Measurements from ENCODE around the gene MT2A.

The MT2A gene

DNA sequence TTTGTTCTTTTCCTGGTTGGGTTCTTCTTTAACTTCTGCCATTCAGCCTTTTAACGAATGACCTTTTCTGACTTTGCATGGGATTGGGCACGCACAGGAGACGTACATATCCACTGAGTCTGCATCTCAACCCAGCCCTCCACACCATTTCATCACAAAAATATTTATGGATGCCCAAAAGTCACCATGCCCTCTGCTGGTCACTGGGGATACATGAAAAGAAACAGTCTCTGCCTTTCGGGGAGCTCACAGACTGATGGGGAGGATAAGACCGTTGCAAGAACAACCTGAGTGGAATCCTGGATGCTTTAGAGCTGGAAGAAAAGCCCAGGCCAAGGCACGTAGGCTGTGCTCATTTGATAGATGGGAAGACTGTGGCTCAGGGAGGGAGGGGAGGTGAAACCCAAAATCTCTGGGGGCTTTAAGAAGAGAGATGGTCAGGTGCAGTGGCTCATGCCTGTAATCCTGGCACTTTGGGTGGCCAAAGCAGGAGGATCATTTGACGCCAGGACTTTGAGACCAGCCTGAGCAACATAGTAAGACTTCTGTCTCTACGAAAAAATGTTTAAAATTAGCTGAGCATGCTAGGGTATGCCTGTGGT, 7.9 kb upstream of the MT2A start:
- no peak for DNase-seq

DNA sequence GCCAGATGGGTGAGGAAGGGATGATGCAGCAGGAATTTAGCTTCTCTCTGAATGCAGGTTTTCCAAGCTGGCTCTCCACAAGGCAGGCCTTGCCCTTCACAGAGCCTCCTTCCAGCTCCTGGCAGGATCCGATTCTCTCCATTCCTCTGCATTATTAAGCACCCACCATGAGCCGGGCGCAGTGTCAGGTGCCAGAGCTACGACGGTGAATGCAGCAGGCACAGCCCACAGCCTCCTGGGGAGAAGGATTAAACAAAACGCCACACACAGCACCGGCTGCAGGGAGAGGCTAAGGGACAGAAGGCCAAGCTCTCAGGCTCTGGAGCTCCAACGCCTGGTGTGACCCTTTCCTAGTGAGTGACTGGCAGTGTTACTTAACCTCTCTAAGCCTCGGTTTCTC, 7.1 kb upstream of the MT2A start:
- DNase-seq, result no peak

DNA sequence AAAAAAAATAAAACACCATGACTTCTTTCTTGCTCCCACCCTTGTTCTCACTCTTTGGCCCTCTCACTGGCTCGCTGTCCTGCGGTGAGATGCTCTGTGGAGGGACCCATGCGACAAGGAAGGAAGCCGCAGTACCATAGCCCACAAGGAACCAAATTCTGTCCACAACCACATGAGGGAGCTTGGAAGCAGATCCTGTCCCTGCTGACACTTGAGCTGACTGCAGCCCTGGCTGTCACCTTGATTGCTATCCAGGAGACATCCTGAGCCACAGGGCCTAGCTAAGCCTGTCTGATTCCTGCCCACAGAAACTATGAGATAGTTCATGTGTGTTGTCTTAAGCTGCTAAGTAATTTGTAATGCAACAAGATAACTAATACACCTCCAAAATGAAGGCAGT, 4.8 kb upstream of the MT2A start:
- no peak for DNase-seq

DNA sequence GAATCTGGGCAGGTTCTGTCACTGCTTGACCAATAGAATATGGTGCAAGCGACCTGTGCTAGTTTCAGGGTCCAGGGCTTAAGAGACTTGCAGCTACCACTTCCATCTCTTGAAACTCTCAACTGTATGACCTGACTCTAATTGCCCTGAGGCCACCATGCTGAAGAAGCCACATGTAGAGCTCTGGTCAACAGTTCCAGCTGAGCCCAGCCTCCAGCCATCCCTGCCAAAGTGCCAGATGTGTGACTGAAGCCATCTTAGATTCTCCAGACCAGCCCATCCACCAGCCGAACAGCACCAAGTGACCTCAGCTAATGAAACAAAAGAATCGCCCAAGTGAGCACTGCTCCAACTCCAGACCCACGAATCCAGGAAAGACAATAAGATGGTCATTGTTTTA, 3.4 kb upstream of the MT2A start:
- DNase-seq, result no peak

DNA sequence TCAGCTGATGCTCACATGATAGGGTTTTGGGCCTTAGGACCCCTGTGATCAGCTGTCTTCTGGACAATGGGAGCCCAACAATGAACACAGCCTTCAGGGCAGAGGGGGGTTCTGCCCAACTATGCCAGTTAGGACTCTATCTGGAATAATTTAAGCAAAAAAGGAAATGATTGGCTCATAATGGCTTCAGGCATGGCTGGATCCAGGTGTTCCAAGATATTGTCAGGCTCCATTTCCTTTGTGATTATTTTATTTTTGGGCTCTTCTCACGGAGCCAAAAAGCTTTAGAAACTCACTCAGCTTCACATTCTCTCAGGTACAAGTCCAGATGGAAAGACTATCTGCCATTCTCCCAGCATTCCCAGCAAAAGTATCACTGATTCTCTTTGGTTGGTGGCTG, 2.9 kb upstream of the MT2A start:
- no peak for DNase-seq

DNA sequence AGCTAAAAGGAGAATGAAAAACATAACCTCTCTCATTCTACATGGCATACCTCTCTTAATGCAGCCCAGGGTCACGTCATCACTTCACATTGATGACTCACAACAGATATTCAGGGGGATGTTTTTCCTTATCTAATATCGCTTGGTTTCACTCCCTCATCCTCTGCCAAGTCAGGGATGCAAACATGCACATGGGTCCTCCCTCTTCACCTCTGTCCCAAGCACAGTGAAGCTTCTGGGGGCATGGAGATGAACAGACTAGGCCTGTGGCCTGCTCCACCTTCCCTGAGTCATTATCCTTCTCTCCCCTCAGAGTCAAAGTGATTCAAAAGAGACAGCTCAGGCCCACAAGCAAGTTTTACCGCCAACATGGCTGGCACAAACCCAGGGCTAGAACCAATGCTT, 2.3 kb upstream of the MT2A start:
- DNase-seq, result no peak

DNA sequence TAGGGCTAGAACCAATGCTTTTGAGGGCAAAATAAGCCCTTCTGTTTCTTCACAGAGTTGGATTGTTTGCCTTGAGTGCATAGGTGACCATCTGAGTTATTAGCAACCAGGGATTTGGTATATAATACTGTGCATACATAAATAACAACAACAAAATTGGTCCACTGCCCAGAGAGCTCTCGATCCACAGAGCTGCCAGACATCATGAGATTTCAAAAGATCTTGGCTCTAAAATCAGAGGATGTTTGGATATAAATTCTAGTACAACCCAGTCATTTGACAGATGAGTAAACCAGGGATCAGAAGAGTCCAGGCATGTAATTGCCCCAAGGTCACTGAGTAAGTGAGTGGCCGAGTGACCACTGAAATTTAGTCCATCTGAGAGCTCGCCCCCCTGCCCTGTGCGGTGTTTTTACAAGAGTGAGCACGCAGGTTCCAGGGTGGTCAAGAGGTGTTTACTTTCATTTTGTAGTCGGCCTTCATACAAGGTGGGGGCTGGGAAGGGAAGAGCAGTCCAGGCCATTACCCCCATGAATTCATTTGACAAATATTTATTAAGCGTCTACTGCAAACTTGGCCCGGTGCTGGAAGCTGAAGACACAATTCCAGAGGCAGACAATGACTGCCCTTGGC, 1.8 kb upstream of the MT2A start:
- no peak for DNase-seq

DNA sequence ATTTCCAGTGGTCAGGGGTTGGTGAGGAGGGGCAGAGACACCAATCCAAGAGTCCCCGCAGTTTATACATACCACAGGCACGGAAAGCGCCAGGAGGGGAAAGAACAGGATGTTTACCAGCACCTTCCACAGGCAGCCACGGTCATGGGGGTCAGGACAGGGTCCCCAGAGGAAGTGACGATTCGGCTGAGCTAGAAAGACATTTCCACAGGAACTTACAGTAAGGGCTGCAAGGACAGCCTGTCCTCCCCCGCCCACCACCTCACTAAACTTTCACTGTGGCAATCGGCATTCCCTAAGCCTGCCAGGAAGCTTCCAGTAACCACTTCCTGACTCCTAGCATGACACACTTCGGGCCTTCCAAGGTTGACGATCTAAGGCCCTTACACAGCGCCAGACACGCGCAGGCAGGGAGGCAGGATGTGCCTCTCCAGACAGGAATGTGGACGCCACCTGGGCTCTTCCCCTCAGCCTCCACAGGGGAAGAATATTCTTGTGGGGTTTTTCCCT, 1.2 kb upstream of the MT2A start:
- DNase-seq, result no peak

DNA sequence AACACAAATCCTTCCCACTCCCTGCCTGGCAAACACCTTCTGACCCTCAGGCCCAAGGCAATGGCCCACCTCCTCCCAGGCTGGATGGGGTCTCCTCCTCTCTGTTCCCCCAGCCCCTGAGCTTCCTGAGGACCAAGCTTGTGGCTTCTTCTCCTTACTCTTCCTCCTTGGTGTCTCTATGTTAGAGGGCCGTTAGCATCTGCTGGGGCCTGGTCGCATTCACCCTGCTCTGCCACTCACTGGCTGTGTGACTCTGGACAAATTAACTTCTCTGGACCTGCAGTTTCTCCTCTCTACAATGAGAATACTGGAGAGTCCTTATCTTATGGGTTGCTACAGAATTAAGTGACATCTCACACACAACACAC, 725 bp upstream of the MT2A start:
- no peak for DNase-seq

DNA sequence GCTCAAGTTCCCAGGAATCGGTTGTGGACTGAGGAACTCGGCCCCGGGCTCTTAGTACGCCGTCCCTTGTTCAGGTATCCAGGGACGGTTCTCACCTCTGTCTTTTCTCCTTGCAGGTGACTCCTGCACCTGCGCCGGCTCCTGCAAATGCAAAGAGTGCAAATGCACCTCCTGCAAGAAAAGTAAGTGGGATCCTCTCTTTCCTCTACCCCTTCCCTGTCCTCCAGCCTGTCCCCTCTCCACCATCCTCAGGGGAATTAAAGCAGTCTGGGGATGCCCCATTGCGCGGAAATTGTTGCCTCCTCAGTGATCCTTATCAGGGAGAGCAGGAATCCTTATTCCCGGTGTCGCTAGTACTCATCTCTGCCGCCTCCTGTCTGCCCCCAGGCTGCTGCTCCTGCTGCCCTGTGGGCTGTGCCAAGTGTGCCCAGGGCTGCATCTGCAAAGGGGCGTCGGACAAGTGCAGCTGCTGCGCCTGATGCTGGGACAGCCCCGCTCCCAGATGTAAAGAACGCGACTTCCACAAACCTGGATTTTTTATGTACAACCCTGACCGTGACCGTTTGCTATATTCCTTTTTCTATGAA, 585 bp downstream of the MT2A start:
- no peak for DNase-seq

DNA sequence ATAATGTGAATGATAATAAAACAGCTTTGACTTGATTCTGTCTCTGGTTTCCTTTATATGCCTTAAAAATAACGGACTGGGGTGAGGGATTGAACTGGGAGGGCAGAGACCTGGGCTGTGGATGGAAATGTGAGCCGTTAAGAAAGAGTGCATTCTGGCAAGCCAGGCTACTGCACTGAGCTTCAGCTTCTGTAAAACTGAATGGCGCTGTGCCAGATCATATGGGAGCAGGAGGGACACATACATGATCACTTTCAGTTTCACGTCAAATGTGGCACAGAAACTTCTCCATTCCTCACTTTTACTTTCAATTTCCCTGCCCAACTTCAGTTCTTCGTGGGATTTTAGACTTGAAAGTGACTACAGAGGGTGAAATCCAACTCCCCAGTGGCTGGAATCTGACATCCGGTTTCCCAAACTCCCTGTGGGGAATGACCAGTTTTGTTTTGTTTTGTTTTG, 1.1 kb downstream of the MT2A start:
- no peak for DNase-seq

DNA sequence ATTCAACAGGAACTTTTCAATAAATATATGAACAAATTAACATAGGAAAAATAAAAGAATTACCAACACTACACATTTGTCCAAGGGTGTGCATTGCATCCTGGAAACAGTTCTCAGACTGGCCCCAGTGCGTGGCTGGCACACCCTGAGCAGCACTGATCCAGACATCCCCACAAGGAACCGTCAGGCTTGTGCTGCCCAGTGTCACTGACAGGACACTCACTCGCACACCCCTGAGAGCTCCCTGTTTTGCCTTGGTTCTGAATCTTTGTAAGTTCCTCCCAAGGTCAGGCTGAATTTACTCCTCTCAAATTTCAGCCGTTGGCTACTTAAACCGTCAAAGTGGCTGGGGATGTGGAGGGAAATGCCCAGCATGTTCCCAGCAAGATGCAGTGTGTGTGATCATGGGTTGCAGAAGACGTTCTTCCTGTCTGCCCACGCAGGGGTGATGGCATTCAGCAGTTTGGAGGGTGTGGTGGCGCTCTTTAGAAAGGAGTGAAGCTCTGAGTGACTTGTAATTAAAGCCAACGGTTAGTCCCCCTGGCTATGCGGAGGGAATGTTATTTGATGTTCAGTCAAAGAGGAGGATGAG, 1.7 kb downstream of the MT2A start:
- DNase-seq, result no peak

DNA sequence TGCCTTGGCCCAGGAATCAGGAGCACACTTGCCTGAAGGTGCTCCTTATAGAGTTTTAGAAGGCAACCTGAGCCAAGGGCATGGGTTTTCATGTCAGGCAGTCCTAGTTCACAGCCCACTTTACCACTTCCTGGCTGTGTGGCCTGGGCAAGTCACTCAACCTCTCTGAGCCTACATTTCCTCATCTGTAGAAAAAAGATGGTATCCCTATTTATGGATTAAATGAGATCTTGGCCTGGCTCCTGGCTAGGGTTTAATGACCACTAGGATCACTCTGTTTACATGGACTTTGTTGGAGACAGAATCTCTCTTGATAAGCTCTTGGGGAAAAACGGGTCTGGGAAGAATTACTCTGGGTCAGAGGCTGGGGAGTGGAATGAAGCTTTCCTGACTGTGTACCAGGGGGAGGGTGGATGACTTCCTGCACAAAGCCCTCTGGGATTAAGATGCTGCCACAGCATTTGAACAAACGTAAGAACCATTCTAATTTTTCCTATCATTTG, 2.3 kb downstream of the MT2A start:
- DNase-seq, result no peak

DNA sequence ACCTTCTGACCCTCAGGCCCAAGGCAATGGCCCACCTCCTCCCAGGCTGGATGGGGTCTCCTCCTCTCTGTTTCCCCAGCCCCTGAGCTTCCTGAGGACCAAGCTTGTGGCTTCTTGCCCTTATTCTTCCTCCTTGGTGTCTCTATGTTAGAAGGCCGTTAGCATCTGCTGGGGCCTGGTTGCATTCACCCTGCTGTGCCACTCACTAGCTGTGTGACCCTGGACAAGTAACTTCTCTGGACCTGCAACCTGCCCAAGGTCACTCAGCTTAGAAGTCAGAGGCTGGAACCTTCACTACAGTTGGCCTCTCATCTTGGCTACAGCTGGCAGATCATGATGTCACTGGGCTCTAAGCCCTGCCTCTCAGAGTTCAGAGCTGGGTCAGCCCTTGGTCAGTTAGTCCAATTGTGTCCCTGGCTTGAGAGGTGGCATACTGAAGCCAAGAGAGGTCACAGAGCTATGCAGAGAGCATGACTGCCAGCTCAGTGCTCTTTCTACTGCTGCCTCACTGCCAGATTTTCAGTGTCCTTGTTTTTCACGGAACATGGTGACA, 3.0 kb downstream of the MT2A start:
- DNase-seq, result no peak

DNA sequence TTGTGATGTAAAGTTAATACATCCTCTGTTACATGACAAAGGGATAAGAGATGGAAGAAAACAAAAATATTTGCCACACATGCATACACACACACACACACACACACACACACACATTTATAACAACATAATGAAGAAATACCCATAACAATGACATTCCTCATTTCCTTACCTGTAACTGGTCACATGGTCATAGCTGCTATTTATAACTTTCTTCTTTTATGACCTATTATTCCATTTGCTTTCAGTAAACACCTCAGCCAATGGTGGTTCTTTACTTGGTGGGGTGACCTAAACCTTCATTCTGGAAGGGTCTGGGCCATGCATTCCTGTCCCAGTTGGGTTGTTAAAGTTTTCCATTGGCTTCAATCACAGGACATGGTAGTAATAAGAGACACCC, 5.3 kb downstream of the MT2A start:
- DNase-seq, result no peak

DNA sequence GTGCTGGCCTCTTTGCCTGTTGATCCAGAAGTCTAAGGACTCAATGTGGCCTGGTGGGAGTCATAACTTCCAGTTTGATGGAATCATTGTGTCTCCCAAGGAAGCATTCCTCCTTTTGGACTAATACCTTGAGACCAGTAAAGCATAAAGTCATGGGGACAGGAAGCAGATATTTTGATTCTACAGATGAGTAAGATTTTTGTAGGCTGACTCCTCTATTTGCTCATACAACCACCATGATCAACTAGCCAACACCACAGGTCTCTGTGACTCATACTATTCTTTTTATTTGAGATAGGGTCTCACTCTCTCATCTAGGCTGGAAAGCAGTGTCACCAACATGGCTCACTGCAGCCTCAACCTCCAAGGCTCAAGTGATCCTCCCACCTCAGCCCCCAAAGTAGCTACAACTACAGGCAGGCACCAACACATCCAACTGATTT, 6.2 kb downstream of the MT2A start:
- DNase-seq, result no peak

DNA sequence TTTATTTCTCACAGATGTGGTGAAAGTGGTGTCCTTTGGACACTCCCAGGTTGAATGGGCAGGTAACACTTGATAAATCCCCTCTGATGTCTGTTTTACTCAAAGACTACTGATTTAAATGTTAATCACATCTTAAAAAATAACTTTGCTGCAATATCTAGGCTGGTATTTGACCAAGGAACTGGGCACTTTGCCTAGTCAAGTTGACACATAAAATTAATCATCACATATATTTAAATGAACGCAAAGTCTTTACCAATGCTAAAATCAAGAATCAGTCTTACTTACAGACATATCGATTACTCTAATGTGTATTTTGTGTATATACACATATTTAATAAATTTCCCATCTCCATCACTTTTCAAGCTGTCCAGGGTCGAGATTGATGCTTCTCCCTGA, 7.0 kb downstream of the MT2A start:
- DNase-seq, result no peak

DNA sequence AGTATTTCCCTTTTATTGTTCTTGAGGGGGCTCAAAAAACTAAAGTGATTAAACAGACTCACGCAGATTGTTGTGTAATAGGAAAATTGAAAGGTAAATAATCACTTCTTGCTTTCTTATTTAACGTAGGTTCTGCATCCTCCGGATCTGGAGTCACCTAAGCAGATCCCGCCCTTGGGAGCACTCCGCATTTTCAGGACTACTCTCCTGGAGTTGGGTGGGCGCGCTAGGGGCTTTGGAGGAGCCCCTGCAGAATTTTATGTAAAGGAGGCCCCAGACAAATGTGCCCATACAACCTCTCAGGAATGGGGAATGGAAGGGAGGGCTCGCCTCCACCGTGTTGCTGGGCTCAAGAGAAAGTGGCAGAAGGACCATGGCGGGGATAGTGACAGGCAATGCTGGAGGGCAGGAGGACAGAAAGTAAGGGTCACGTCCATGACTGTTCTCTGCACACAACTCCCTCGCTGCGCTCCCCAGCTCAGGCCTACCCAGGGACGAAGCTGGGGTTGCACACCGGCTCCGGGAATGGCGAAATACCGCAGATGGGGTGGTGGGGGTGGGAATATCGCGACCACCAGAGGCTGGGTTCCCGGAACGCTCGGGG, 8.3 kb downstream of the MT2A start:
- DNase-seq, result no peak

DNA sequence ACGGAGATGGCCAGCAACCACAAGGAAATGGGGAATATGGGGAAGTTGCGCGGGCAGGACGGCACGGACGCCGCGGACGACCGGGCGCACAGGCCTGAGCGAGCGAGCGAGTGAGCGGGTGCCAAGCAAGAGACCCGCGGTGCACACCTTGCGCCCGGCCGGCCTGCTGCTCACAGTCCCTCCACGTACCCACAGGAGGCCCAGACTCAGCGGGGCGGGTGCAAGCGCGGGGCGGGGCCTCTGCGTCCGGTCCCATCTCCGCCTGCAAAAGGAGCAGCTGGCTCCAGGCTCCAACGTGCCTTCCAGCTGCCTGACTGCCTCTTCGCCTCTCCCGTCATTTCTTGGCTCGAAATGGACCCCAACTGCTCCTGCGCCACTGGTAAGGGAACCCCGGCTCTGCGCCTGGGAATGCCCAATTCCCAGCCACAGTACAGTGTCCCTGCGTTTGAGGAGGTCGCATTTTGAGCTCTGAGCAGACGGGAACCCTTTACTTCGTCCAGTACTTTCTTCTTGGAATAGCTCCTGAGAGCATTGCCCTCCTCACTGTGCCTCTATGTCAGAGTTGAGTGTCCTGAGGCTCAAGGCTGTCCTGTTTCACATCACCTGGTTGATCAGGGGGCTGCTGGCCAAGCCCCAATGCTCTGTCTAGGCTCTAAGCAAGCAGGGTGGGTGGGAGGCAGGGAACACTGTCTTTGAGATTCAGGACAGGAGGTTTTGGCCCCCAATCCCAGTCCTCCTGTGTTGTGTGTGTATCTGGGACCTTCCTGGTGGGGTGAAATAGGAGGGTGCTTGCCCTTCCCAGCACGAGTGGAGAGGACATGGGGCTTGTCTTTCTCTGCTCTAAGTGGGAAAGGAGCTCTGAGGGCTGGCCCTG, 9.1 kb downstream of the MT2A start:
- DNase-seq, result peak; percentile 40

DNA sequence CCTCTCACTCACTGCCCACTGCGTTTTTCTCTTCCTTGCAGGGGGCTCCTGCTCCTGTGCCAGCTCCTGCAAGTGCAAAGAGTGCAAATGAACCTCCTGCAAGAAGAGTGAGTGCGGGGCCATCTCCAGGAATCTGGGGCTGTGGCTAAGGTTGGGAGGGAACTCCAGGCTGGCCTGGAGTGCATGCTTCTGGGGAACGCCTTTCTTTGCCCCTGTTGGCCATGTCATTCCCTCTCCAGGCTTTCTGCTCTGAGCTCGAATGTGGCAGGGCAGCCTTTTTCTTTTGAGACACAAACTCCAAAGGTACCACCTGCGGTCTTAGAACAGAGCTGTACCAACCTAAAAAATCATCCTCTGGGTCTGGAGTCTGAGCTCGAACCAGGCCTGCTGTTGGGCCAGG, 9.8 kb downstream of the MT2A start:
- DNase-seq, result no peak

DNA sequence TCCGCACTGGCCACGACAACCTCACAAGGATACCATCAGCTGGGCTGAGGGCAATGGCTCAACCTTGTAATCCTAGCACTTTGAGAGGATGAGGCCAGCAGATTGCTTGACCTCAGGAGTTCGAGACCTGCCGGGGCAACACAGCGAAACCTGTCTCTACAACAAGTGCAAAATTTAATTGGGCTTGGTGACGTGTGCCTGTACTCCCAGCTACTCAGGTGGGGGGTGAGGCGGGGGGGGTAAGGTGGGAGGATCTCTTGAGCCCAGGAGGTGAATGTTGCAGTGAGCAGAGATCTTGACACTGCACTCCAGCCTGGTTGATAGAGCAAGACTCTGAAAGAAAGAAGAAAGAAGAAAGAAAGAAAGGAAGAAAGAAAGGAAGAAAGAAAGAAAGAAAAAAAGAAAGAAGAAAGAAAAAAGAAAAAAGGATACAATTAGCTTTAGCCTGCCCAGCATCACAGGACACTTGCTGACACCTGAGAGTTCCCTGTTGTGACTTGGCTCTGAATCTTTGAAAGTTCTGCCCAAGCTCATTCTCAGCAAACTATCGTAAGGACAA, 12.0 kb downstream of the MT2A start:
- no peak for DNase-seq
